Activated naive CD8-positive, alpha-beta T cell treated with anti-CD3 and anti-CD28 coated beads, Interleukin-2, amount 50 U/mL, for 24 hours (primary cell): Measurements from ENCODE around the gene ZFP82.

Source experiments
- ATAC-seq: fragments of 150-1000 bp; cut with Tn5 transposase; one replicate; pipeline ENCODE4 v1.10.0; 2021
- DNase-seq: peaks from one replicate; pipeline ENCODE4 v3.0.0; 2021
- H3K27ac Mint-ChIP-seq: one replicate; pipeline ENCODE4 v1.8.0; 2021; ENCODE audit warnings: mild to moderate bottlenecking, mixed read lengths
- H3K27me3 Mint-ChIP-seq: one replicate; pipeline ENCODE4 v1.8.0; 2021; ENCODE audit warnings: mixed read lengths
- H3K36me3 Mint-ChIP-seq: one replicate; pipeline ENCODE4 v1.8.0; 2021; ENCODE audit warnings: low read depth, mixed read lengths
- H3K4me1 Mint-ChIP-seq: one replicate; pipeline ENCODE4 v1.8.0; 2021; ENCODE audit warnings: mixed read lengths
- H3K4me3 Mint-ChIP-seq: one replicate; pipeline ENCODE4 v1.8.0; 2021; ENCODE audit warnings: mild to moderate bottlenecking, moderate library complexity, mixed read lengths
- H3K9me3 Mint-ChIP-seq: one replicate; pipeline ENCODE4 v1.8.0; 2021; ENCODE audit warnings: mixed read lengths

ZFP82 gene

DNA sequence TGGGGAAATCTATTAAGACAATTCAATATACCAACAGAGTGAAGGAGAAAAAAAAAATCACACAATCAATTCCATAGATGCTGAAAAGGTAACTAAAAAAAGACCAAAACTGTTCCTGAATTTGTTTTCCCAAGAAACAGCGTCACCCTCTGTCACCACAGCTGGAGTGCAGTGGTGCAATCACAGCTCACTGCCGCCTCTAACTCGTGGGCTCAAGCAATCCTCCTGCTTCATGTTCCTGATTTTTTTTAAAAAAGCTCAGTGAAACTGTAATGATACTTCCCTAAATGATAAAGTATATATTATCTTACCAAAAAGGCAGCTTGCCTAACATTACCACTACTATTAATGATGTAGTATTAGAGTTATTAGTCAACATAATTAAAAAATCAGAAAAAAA is 19.9 kb downstream of the ZFP82 start:
- peaks cover 52% of the 10 kb centered on the region for H3K9me3 Mint-ChIP-seq
- no peak overlapping the region for H3K27ac Mint-ChIP-seq
- H3K4me1 Mint-ChIP-seq: peaks cover 2% of the 10 kb centered on the region
- ATAC-seq: no peak
- peaks cover 92% of the 10 kb centered on the region for H3K36me3 Mint-ChIP-seq
- H3K27me3 Mint-ChIP-seq: no peaks in the 10 kb centered on the region
- no peak overlapping the region for H3K4me3 Mint-ChIP-seq
- DNase-seq: no peak

DNA sequence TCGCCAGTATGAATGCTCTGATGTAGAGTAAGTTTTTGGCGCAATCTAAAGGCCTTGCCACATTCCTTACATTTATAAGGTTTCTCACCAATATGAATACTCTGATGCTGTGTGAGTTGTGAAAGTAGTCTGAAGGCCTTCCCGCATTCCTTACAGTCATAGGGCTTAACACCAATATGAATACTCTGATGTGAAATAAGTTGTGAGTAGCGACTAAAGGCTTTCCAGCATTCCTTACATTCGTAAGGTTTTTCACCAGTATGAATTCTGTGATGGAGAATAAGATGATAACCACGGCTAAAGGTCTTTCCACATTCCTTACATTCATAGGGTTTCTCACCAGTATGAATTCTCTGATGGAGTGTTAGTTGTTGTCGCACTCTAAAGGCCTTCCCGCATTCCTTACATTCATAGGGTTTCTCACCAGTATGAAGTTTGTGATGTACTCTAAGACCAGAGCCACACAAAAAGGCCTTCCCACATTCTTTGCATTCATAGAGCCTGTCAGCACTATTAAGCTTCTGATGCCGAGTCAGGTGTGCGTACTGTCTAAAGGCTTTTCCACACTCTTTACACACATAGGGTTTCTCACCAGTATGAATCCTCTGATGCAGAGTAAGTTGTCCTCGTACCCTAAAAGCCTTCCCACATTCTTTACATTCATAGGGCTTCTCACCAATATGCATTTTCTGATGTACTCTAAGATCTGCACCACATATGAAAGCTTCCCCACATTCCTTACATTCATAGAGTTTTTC is 25.3 kb downstream of the ZFP82 start:
- ATAC-seq (no peak), DNase-seq (no peak)
- H3K27me3 Mint-ChIP-seq: no peaks in the 10 kb centered on the region
- peaks cover 60% of the 10 kb centered on the region for H3K9me3 Mint-ChIP-seq
- no peak overlapping the region for H3K27ac Mint-ChIP-seq
- H3K4me1 Mint-ChIP-seq: no peaks in the 10 kb centered on the region
- peaks cover 73% of the 10 kb centered on the region for H3K36me3 Mint-ChIP-seq
- no peak overlapping the region for H3K4me3 Mint-ChIP-seq

DNA sequence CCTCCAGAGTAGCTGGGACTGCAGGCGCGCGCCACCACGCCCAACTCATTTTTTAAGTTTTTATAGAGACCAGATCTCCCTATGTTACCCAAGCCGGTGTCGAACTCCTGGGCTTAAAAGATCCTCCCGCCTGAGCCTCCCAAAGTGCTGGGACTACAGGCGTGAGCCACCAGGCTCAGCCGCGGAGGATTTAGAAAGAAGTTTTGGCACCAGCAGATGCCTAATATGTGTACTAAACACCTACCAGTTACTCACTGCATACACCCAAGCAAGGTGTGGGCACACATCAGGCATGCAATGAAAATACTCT is 39.0 kb downstream of the ZFP82 start:
- H3K36me3 Mint-ChIP-seq: peaks cover 21% of the 10 kb centered on the region
- H3K9me3 Mint-ChIP-seq: peaks cover 22% of the 10 kb centered on the region
- peak; percentile 2 for ATAC-seq
- H3K27me3 Mint-ChIP-seq: no peaks in the 10 kb centered on the region
- no peak overlapping the region for H3K27ac Mint-ChIP-seq
- DNase-seq: no peak
- H3K4me3 Mint-ChIP-seq: peak overlapping the region; percentile 24
- peaks cover 16% of the 10 kb centered on the region for H3K4me1 Mint-ChIP-seq

DNA sequence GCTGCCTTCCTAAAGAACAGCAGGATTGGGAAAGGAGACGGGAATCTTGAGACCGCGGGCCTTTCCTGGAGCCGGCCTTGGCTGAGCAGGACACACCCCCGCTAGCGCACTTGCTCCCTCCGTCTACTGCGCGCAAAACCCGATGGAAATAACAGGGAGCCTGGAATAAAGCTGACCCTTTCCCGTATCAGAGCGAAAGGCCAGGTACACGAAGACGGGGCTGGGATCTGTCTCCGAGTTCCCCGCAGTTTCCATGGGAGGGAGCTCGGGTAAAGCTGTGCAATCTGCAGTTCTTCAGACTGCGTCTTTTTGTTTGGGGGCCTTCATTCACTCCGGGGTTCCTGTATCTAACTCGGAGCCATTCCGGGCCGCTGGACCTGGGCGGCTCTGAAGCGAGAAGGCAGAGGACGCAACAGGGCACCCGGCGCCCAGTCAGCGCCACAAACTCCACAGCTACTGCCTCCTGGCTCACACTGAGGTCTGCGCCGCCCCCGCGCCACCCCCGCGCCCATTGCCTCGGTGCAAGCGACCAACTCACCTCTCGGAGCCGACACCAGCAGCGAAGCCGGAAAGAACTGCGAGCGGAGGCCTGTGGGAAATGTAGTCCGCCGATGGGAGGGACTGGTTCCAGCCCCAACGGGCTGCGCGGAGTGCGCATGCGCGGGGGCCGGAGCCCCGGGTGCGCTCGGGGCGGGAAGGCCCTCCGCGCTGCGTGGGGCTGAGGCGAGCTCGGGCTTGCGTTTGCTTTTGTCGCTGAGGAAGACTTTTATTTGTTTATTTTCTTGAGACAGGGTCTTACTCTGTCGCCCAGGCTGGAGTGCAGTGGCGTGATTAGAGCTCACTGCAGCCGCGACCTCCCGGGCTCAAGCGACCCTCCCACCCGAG is 39.6 kb downstream of the ZFP82 start, which contains the start of gene ZFP14:
Gene ZFP14, minus strand, starts transcription at position 577 of the 885 bp plus-strand sequence. CDS start 11,309 bp downstream, outside the sequence.
- Mint-ChIP-seq H3K27ac (peak within 1 kb of the TSS; percentile 88), H3K27me3 (no peaks in the 10 kb centered on the region), H3K9me3 (peaks cover 20% of the 10 kb centered on the region), H3K36me3 (peaks cover 24% of the 10 kb centered on the region), H3K4me3 (peak within 1 kb of the TSS; percentile 87), H3K4me1 (peaks cover 16% of the 10 kb centered on the region)
- DNase-seq: peak; percentile 92
- peak; percentile 98 for ATAC-seq

DNA sequence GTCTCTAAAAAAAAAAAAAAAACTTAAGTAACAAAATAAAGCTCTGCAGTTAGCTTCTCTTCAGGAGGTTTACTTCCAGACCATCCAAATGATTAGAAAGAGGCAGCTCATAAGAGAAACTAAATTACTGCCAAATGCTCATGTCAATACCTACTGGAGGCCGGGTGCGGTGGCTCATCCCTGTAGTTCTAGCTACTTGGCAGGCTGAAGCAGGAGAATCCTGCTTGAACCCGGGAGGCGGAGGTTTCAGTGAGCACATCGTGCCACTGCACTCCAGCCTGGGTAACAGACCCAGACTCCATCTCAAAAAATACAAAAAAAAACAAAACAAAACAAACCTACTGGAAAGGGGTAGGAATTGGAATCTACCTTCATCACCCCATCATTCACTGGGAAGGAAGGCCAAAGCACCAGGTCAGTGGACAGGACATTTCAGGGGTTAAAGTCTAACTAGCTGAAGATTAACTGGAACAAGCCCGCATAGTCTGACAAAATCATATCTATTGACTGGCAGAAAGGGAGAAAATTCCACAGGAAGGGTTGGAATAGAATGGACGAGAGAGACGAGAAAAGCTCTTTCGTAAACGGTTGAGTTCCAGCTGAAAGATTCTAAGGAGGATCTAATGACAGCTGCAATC is 40.8 kb downstream of the ZFP82 start:
- Mint-ChIP-seq H3K9me3 (peaks cover 16% of the 10 kb centered on the region), H3K36me3 (peaks cover 28% of the 10 kb centered on the region), H3K27me3 (no peaks in the 10 kb centered on the region), H3K4me3 (peak overlapping the region; percentile 87), H3K27ac (peak overlapping the region; percentile 88), H3K4me1 (peaks cover 17% of the 10 kb centered on the region)
- ATAC-seq (no peak), DNase-seq (no peak)

DNA sequence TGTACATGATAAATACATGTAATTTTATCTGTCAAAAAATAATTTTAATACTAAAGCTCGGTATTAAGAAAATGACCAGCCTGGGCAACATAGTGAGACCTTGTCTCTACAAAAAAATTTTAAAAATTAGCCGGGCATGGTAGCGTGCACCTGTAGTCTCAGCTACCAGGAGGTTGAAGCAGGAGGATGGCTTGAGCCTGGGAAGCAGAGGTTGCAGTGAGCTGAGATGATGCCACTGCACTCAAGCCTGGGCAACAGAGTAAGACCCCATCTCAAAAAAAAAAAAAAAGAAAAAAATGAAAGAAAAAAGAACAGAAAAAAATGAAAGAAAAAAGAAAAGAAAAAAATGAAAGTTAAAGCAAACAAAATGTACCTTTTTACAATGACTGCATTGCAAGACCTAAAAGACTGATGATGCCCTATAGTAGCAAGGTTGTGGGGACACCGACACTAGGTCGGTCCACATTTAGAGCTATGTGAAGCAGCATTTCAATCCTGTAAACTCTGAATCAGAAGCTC is 44.7 kb downstream of the ZFP82 start:
- Mint-ChIP-seq H3K27ac (no peak overlapping the region), H3K27me3 (no peaks in the 10 kb centered on the region)

DNA sequence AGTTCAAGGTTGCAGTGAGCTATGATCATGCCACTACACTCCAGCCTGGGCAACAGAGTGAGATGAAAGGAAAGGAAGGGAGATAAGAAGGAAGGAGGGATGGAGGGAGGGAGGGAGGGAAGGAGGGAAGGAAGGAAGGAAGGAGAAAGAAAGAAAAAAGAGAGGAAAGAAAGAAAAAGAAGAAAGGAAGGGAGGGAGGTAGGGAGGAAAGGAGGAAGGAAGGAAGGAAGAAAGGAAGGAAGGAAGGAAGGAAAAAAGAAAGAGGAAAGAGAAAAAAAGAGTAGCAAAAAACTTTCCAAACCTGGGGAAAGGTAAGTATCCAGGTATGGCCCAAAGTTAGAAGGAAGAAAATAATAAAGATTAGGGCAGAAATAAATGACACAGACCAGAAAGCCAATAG is 46.6 kb downstream of the ZFP82 start:
- Mint-ChIP-seq H3K4me3 (no peak overlapping the region), H3K27me3 (no peaks in the 10 kb centered on the region), H3K36me3 (peaks cover 63% of the 10 kb centered on the region), H3K27ac (no peak overlapping the region), H3K4me1 (peaks cover 2% of the 10 kb centered on the region), H3K9me3 (peaks cover 17% of the 10 kb centered on the region)
- no peak for ATAC-seq
- DNase-seq: no peak

More for the DNA sequence above, 44.7 kb downstream of the ZFP82 start:
- no peak for ATAC-seq
- DNase-seq: no peak
- Mint-ChIP-seq H3K4me3 (no peak overlapping the region), H3K4me1 (peaks cover 13% of the 10 kb centered on the region), H3K9me3 (peaks cover 19% of the 10 kb centered on the region), H3K36me3 (peaks cover 47% of the 10 kb centered on the region)

DNA sequence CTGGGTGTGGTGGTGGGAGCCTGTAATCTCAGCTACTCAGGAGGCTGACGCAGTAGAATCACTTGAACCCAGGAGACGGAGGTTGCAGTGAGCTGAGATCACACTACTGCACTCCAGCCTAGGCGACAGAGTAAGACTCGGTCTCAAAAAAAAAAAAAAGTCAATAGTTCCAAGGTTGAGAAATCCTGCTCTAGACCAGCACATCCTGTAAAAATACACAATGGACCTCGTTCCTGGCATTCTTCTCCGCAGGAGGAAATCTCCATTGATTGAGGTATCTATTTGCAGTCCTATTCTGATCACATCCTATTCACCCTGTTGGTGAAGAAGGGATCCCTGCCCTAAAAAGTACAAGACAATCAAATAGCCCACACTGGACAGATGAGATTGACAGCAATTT is 54.6 kb downstream of the ZFP82 start:
- Mint-ChIP-seq H3K4me3 (no peak overlapping the region), H3K9me3 (peaks cover 34% of the 10 kb centered on the region), H3K36me3 (peaks cover 85% of the 10 kb centered on the region), H3K4me1 (no peaks in the 10 kb centered on the region), H3K27me3 (no peaks in the 10 kb centered on the region), H3K27ac (no peak overlapping the region)
- DNase-seq (no peak), ATAC-seq (no peak)
